ENCODE results near the gene IQCK.

- TF ChIP-seq POLR2A (IDR thresholded peaks at IDR 0.05) (no peak), CTCF (IDR thresholded peaks at IDR 0.05) (no peak)
Observed at GRCh38 chr16:19771040-19771439, 53.0 kb downstream of the IQCK start.
